Stimulated activated CD4-positive, alpha-beta T cell treated with anti-CD3 and anti-CD28 coated beads, Interleukin-2, amount 100 ng/mL, for 48 hours (primary cell): ENCODE measurements around the gene DPYSL4.

ENCODE experiments used
- DNase-seq, 2 donors: peaks; one replicate each; pipeline ENCODE4 v3.0.0-alpha.2; 2020

The DPYSL4 gene

DNA sequence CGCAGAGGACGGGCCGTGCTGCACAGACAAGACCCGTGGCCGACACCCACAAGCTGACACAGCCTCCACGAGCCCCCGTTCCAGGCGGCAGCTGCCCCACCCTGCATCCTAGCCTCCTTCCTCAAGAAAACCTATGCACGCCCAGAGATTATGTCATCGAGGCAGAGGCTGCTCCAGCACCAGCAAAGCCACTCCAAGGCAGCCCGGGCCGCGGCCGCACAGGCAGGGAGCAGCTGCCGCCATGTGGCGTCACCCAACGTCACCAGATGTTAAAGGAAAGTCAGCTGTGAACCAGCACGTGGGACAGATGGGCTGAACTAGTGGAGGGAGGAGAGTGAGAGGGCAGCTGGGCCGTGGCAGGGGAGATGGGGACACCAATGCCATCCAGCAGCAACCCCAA, 61.2 kb downstream of the DPYSL4 start:
- DNase-seq = no peak

GRCh38 chr10:132248455-132249225, 61.9 kb downstream of the DPYSL4 start:
- peak; percentile 23 to 30 for DNase-seq

DNA sequence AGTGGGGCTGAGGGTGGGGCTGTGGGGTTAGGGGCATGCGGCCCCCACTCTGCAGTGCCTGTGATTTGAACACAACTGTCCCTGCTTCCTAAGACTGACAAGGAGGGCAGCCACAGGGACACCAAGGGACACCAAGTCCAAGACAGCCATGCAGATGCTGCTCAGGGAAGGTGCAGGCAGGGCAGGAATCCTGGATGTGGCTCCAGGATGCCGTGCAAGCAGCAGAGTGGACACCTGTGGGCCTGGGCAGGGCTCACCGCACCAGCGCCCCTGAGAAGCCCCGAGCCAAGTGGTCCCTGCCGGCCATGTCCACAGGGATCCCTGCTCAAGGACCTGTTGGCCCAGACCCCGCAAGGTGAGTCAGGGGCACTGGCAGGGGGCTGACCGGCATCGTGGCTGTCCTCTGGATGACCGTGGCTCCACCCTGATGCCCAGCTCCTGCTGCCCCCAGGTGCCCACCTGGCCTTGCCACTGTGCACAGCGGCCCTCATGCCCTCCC, 62.5 kb downstream of the DPYSL4 start:
- DNase-seq = no peak

GRCh38 chr10:132249824-132250375, 63.2 kb downstream of the DPYSL4 start:
- DNase-seq = no peak

DNA sequence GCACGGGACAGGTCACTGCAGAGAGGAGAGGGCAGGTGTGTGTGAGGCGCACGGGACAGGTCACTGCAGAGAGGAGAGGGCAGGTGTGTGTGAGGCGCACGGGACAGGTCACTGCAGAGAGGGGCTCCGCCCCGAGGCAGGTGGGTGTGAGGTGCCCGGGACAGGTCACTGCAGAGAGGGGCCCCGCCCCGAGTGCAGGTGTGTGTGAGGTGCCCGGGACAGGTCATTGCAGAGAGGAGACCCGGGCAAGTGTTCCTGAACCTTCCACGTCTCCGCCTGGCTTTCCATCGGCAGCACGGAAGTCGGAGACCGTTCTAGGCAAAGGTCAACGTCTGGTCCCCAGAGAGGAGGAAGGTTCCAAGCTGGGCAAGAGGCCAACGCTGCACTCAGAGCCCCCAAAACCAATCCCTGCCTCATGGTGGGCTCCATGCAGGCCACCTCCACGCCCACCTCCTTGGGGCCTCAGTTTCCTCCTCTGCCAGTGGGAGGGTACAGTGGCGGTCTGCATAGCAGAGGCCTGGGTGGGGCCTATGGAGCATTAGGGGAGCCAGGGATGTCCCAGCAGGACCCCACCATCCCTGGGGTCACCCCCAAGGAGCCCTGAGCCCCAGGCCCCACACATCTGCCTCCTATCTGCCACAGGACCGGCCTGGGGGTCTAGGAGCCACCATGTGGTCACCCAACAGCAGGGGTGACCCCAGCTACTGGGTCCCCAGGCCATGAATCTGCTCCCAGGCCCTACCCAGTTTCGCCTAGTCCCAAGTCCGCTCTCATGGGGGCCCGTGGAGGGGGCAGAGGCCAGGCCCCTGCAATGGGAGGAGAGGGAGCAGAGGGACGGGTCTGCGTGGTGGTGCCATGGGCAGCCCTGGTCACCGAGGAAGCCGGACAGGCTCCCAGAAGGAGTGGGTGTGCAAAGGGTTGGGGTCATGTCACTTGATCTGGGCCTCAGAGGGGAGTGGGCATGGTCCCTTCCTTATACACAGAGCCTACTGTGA, 64.0 kb downstream of the DPYSL4 start:
- no peak for DNase-seq

GRCh38 chr10:132251928-132252327, 65.2 kb downstream of the DPYSL4 start:
- no peak for DNase-seq

GRCh38 chr10:132252412-132252811, 65.7 kb downstream of the DPYSL4 start:
- DNase-seq = no peak

DNA sequence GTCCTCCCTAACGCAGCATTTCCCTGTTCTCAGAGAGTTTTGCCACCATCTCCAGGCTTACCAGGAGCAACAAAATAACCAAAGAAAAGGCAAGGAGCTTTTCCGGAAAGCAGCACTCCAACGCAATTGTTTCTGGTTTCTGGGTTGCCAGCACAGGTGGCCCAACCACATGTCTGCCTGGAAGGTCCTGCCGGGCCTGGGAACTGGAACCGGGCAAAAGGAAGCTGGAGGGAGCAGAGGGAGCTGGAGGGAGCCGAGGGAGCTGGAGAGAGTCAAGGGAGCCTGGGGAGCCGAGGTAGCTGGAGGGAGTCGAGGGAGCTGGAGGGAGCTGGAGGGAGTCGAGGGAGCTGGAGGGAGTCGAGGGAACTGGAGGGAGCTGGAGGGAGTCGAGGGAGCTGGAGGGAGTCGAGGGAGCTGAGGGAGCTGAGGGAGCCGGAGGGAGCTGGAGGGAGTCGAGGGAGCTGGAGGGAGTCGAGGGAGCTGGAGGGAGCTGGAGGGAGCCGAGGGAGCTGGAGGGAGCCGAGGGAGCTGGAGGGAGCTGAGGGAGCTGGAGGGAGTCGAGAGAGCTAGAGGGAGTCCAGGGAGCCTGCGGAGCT, 66.4 kb downstream of the DPYSL4 start:
- DNase-seq = no peak

DNA sequence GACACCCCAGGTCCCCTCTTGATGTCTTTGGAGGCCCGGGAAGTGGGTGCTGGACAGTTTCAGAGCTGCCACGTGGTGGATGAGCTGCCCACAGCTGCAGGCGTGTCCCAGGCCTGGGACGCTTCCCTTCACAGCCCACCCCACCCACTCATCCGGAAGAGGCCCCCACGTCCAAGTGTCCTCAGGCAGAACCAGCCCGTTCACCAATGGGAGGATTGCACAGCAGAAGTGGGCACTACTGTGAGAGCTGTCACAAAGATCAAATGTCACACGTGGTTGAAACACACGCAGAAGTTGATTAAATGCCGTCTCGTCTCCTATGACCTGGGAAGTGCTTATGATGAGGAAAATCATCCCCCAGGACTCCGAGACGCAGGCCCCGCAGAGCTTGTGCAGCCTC, 68.1 kb downstream of the DPYSL4 start:
- no peak for DNase-seq
